Fibroblast of gingiva (primary cell): ENCODE results near the gene KRT85.
"Not testable (repeated sequence)": the region's sequence is repeated elsewhere in the genome, so short reads cannot be mapped to it uniquely, and the experiment has no call there.

Experiments used
- DNase-seq: peaks from one replicate; pipeline ENCODE4 v3.0.0-alpha.2; 2011; ENCODE audit warnings: low read depth

Gene KRT85

DNA sequence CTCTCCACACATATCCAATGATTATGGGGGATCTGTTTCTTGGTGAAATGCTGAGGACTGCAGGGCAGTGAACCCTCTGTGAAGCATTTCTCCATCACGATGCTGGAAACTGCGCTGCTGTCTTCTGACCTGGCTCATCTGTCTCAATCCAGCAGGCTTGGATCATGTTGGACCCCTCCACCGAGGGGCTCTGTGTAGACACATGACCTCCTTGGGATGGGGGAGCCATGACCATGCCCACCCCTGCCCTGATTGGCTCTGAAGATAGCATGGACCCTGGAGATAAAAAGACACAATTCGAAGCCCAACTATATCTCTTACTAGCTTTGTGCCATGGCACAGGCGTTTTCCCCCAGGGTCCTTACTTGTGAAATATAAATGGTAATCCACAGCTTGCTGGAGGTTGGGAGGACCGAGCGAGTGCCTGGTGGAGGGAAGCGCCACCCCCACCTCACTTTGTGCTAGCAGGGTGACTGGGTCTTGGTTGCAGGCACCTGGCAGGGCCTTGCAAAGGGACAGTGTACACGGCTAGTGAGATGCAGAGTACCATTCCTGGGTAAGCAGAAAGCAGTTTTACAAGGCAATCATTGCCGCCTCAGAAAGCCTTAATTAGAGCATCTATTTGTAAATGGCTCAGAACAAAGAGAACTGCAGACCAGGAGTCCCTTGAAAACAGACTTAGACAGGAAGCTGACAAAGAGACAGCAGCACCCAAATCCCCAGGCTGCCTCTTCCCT is 43.7 kb downstream of the KRT85 start:
- DNase-seq = no peak

DNA sequence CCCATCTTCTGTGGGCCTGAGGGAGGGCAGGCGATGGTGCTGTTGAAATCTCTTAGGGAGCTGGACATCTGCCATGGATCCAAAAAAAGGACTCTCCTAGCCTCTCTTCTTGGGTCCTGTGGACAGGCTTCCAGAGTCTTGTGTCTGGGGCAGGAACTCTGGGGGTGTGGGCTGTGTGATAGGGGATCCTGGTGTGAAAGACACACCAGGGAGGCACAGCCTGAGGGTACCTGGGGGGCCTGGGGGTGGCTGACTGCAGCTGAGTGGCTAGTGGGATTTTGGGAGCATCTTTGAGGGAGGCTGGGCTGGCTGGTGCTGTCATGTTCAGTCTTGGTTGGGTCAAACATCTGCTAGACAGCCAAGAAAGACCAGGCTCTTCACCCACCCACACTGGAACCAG is 44.3 kb downstream of the KRT85 start:
- no peak for DNase-seq

DNA sequence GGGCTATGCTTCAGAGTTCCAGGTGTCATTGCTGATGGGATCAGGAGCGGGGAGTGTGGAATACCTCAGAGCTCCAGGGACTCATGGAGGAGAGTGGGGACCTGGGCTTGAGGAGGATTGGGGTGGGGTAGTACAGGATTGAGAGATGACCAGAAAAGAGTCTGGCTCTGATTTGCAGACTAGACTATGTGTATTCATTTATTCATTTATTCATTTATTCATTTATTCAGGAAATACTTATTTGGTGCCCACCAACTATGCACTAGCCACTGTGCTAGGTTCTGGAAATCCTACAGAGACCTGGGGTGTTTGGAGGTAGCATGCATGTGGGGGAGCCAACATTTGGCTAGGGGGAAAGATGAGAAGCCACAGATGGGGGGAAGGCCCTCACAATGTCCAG is 45.2 kb downstream of the KRT85 start:
- DNase-seq = no peak

DNA sequence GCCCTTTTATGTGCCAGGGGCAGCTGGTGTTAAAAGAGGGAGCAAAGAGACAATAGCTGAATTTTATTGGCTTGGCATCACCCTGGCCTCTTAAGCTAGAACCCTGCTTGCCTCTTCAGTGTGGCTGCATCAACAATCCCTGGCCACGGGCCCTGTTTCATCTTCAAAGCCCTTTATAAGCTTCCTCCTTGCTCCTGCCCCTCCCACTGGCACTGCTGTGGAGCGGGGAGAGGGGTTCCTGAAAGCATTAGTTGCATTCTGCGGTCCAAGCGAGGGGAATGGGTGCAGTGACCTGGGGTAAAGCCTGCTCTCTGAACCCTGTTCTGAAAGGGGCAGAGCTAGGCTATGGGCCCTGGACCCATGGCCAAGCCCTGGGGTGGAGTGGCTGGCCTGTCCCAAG is 45.9 kb downstream of the KRT85 start:
- no peak for DNase-seq

DNA sequence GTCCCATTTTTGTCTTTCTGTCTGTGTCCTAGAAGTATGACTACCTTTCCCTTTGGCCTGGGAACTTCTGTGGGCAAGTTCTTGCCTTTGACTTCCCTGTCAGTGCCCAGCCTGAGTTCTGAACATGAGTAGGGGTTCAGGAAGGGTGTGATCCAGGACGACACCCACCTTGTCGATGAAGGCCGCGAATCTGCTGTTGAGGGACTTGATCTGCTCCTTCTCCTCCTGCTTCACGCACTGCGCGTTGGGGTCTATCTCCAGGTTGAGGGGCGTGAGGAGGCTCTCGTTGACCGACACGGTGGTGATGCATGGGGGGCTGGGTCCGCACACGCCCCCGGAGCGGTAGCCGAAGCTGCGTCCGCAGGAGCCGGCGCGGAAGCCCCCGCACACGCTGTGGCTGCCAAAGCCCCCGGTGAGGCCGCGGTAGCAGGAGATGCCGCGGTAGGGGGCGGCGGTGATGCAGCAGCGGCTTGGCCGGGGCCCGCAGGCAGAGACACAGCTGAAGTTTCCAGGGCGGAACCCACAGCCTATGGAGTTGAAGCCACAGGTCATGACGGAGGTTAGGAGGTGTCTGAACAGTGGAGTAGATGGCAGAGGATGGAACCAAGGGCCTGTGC is 46.4 kb downstream of the KRT85 start, which contains the start of gene KRT83:
Gene KRT83 (minus strand): TSS at position 615 of the 617 bp plus-strand sequence. CDS start 63 bp downstream, at position 552.
- no peak for DNase-seq

DNA sequence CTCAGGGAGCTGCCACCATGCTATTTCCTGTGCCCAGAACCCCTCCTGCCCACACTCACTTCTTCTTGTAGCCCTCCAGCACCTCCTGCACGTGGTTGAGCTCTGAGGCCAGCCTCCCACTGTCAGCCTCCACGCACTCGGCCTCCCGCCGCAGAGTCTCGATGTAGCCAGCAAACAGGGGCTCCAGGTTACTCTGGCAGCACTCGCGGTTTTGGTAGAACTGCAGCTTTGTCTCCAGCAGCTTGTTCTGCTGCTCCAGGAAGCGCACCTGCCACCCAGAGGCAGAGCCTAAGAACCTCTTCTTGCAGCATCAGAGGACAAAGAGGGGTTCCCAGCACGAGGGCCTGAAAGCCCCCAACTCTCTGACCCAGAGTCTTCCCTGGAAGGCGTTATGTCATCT is 48.2 kb downstream of the KRT85 start:
- no peak for DNase-seq

DNA sequence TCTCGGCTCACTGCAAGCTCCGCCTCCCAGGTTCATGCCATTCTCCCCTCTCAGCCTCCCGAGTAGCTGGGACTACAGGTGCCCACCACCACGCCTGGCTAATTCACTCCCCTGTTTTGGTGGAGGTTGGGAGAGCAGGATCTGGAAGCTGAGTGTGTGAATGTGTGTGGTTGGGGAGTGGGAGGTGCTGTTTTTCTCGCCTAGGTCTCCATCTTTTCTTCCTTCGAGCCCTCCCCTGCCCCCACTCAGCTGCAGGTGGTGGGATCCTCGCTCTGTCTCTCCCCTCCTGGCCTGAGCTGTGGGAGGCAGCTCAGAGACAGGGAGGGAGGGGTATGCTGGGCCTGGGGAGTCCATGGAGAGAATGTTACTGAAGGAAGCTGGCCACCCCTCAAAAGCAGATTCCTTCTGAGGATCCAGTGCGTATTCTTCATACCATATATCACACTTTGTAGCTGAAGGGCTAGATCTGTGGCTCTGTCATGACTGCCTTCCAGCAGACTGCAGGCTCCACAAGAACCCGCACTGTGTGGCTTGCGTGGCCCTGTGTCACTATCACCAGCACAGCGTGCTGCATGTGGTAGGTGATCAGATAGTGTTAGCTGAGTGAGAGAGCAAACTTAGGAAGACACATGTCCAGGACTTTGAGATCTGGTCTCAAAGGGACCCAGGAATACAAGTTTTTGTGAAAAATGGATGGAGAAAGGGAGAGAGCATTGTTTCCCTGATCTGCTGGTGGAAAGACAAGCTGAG is 48.9 kb downstream of the KRT85 start:
- DNase-seq = no peak

DNA sequence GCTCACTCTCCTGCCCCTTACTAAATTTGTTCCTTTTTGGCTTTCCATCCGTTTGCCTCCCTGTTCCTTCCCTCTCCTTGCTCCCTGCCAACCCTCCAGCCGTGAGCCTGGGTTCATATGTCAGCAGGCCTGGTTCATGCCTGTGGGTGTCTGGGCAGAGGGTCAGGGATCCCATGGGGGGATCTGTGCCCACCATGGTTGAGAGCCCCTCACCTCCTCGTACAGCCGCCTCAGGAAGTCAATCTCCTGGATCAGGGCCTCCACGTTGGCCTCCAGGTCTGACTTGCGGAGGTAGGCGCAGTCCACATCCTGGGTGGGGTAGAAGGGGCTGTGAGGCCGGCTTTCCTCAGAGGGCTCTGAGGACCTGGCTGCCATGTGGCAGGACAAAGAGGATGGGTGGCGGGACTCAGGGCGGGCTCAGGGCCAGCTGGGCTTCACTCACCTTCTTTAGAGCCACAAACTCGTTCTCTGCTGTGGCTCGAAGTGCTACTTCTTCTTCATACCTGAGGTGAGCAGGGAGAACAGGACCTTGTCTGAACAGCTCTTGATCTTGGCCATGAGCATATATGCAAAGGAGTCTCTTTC is 49.7 kb downstream of the KRT85 start:
- DNase-seq = no peak

DNA sequence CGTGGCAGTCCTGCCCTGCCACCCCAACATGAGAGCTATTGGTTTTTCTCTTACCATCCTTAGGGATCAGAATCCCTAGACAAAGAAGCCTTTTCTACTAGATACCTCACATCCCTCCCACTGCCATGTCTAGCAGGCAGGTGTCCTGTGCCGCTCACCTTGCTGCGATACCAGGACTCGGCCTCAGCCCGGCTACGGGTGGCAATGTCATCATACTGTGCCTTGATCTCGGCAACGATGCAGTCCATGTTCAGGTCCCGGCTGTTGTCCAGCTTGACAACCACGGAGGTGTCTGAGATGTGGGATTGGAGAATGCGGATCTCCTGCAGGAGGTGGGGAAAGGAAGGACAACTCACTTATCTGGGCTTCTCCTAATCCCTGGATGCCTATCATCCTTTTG is 50.6 kb downstream of the KRT85 start:
- DNase-seq = no peak

DNA sequence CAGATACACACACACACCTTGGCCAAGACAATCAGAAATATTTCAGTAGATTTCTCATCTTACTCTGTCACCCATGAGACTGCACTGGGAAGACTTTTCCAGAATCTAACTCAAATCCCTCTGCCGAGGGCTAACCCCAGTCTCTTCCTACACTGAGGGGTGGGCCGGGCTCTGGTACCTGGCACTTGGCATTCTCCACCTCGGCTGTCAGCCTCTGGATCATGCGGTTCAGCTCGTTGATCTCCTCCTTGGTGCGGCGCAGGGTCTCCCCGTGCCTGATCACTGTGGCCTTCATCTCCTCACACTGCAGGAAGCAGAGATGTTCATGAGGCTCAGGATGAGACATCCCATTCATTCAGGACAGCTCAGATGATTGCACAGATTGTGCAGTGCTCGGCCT is 51.0 kb downstream of the KRT85 start:
- no peak for DNase-seq

DNA sequence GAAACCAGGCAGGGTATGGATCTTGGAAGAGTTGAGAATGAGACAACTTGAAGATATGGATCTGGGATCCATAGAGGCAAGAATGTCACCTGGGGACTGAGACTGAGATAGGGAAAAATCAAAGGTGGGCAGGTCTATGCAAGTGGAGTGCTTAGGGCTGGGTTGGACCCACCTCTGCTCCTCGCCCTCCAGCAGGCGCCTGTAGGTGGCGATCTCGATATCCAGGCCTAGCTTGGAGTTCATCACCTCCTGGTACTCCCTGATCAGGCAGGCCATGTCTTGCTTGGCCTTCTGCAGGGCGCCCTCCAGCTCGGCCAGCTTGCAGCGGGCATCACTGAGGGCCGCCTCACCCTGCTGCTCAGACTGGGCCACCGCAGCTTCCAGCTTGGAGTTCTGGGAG is 51.6 kb downstream of the KRT85 start:
- not testable (repeated sequence) for DNase-seq

DNA sequence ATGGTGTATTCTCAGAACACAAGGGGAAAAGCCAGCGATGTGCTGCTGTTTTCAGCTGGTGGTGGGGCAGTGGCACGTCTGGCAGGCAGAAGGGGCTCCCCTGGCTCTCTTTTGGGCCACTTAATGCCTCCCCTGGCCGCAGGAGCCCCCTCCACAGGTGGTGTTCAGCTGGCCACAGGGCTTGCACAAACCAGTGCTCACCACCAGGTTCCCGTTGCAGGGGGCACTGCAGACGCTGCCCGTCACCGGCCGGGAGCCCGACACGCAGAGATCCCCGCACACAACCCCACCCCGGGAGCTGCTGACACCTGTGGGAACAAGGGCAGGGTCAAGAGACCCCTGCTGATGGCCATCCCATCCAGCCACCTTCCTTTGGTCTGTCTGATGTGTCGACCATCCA is 52.8 kb downstream of the KRT85 start:
- DNase-seq = no peak

DNA sequence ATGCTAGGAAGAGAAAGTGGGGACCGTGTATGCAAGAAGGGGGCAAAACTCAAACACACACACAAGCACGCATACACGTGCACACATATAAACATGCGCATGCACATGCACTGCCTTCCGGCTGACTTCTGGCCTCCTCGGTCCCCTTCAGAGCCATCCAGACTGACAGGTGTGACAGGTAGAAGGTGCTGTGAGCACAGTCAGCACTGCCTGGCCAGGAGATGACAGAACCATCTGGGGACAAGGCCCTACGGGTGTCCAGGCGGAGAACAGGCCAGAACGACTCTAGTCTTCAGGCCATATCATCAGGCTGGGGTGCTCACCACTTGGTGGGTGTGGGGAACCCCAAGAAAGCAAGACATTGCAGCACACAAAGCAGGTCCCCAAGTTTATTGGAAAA is 53.4 kb downstream of the KRT85 start:
- DNase-seq = no peak

DNA sequence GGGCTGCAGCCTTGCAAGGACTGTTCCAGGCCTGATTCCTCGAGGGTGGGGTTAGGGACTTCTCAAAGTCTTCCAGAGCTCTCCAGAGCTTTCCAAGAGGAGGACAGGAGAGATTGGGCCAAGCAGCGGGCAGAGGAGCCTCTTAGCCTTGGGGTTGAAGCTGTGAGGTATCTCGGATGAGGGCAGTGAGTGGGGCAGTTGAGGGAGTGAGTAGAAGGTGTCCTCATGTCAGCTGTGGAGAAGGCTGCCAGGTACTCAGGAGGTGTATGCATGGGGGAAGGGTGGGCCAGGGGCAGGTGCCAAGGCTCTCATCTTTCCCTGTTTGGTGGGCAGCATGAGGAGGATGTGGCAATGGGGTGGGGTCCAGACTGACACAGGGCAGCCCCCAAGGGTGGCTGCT is 53.8 kb downstream of the KRT85 start:
- no peak for DNase-seq

DNA sequence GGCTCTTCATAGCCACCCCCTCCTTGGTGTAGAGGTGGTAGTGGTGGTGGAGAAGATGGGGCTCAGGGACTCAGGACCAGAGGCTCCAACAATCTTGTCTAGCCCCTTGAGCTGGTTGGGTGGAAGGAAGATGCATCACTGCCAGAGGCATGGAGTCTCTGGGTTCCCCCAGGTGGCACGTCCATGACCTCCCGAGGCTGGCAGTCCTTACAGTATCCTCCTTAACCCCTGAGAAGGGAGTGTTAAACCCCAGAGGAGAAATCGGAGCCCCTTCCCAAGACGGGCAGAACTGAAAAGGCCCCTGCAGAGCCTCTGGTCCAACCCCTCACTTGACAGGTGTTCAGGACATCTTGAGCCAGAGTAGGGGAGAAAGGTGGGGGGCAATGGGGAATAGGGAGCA is 55.2 kb downstream of the KRT85 start:
- no peak for DNase-seq

DNA sequence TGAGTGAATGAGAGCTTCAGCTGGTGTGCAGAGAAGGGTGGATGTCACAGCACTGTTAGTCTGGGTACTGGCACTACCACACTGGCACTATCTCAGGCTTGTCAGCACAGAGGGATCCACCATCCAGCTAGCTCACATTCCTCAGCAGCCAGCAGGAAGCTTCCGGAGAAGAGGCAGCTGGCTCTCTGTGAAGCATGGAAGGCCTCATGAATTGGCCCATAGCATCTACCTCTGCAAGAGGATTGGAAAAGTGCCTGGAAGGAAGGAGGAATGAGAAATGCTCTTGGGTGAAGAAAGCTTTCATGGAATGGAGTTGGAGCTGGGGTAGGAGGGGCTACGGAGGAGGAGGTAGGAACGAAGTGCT is 56.0 kb downstream of the KRT85 start:
- no peak for DNase-seq

DNA sequence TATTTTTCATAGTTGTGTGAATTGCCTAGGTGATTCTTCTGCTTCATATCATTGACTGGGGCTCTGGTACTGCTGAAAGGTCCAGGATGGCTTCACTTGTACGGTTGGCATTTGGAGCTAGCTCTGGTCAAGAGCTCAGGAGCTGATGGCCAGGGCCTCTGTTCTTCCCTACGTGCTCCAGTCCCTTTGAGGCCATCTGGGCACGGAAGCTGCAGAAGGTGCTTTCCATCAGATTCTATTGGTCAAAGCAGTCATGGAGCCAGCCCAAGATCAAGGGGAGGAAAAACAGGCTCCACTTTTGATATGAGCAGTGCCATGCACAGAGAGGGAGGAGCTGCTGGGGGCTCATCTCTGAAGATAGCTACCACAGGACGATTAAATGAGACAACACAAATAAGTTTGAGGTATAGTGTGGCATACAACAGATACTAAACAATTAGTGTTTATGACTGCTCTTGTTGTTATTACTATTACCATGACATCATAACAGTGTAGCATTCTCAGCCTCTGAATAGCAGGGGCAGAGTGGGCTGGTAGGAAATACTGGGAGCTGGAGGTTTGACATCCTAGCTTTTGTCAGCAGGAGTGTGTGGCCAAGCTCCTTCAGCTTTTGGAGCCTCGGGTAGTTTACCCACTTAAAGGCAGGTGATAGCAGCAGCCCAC is 56.5 kb downstream of the KRT85 start:
- no peak for DNase-seq
